Lower leg skin (tissue), 4 donors: ENCODE measurements around the gene NHP2. TPM values are rescaled to one million over a fixed set of nuclear protein-coding genes. Genes with fewer than 3 reads are reported as not detected.

Experiments used
- DNase-seq, 2 donors: peaks; one replicate each; pipeline ENCODE4 v3.0.0-alpha.2; 2019; ENCODE audit warnings: low spot score in 2 of 2
- H3K4me3 ChIP-seq: fragments of 200-600 bp; sonication (generic); 2 replicates; pipeline ENCODE4 v1.5.1; 2017; ENCODE audit warnings: mild to moderate bottlenecking, low read depth; ENCODE audit not compliant: poor library complexity, severe bottlenecking
- CTCF ChIP-seq, 3 donors: fragments of 450-650 bp; IDR thresholded peaks; one replicate each; pipeline ENCODE4 v1.5.1; 2016; ENCODE audit warnings: antibody characterized with exemption in 3 of 3, mild to moderate bottlenecking in 3 of 3, moderate library complexity in 2 of 3
- POLR2A ChIP-seq, 2 donors: fragments of 450-650 bp; IDR thresholded peaks; one replicate each; pipeline ENCODE4 v1.6.1; 2016 to 2017; ENCODE audit warnings: antibody characterized with exemption in 2 of 2, mild to moderate bottlenecking in 1 of 2, moderate library complexity in 1 of 2
- WGBS, 2 donors: methylation state at CpG; one replicate each; pipeline ENCODE4 v1.1.5; 2018; 5-methylcytosine and 5-hydroxymethylcytosine counted together
- intact Hi-C: fragments of 100-400 bp; cut with DNase I; formaldehyde crosslinking; loops from one replicate; pipeline ENCODE4 v1.15.0; 2023; ENCODE audit warnings: low total_unique reads
- total RNA-seq, 4 donors: library from RNA; depleted of rRNA; stranded (reverse); fragments of >200 nt; gene quantifications; one replicate each; pipeline ENCODE4 v1.1.0, GENCODE V29; 2016

Gene NHP2
- total RNA-seq, 4 donors from 2014 or later: 169 to 210 (median 199) TPM

- 48% methylated on average over 13 of the region's 14 CpGs for WGBS, 2 donors
- TF ChIP-seq POLR2A (IDR thresholded peaks at IDR 0.05) (no peak), CTCF (IDR thresholded peaks at IDR 0.05) (no peak)
- DNase-seq: peak in 1 of 2 donors; percentile 59
- intact Hi-C loops: loop anchor here (5.0 kb wide), 1 partner anchor 69 kb away; no protein-coding TSS in a partner anchor
- H3K4me3 ChIP-seq: no peak overlapping the region
Measured at GRCh38 chr5:178145965-178146820, 7.5 kb downstream of the NHP2 start.

GRCh38 chr5:178143901-178144300, 9.8 kb downstream of the NHP2 start:
- WGBS, 2 donors: 45 to 59% methylated on average over 5 to 10 of the region's 10 CpGs
- TF ChIP-seq POLR2A (IDR thresholded peaks at IDR 0.05): no peak
- TF ChIP-seq CTCF (IDR thresholded peaks at IDR 0.05): no peak

GRCh38 chr5:178143246-178143645, 10.4 kb downstream of the NHP2 start:
- WGBS, 2 donors: 78 to 81% methylated on average over 6 of the region's 6 CpGs
- H3K4me3 ChIP-seq: no peak overlapping the region
- TF ChIP-seq POLR2A (IDR thresholded peaks at IDR 0.05): no peak
- no peak for TF ChIP-seq CTCF (IDR thresholded peaks at IDR 0.05)
- DNase-seq: no peak
- intact Hi-C loops: no loop called here

More at GRCh38 chr5:178143901-178144300, 9.8 kb downstream of the NHP2 start:
- DNase-seq: no peak
- intact Hi-C loops: no loop called here
- no peak overlapping the region for H3K4me3 ChIP-seq

- WGBS, 2 donors: 89% methylated on average over 20 of the region's 20 CpGs
- intact Hi-C loops: no loop called here
- TF ChIP-seq POLR2A (IDR thresholded peaks at IDR 0.05) (no peak), CTCF (IDR thresholded peaks at IDR 0.05) (no peak)
- DNase-seq: no peak
- no peak overlapping the region for H3K4me3 ChIP-seq
Measured at GRCh38 chr5:178142642-178143041, 11.0 kb downstream of the NHP2 start.

GRCh38 chr5:178141550-178141949, 12.1 kb downstream of the NHP2 start:
- intact Hi-C loops: no loop called here
- 97 to 98% methylated on average over 4 of the region's 4 CpGs for WGBS, 2 donors
- no peak overlapping the region for H3K4me3 ChIP-seq
- DNase-seq: no peak
- no peak for TF ChIP-seq POLR2A (IDR thresholded peaks at IDR 0.05)
- no peak for TF ChIP-seq CTCF (IDR thresholded peaks at IDR 0.05)
